ENCODE results near the gene DGKH.
"Not testable (repeated sequence)": the region's sequence is repeated elsewhere in the genome, so short reads cannot be mapped to it uniquely, and the experiment has no call there.

Gene DGKH

DNA sequence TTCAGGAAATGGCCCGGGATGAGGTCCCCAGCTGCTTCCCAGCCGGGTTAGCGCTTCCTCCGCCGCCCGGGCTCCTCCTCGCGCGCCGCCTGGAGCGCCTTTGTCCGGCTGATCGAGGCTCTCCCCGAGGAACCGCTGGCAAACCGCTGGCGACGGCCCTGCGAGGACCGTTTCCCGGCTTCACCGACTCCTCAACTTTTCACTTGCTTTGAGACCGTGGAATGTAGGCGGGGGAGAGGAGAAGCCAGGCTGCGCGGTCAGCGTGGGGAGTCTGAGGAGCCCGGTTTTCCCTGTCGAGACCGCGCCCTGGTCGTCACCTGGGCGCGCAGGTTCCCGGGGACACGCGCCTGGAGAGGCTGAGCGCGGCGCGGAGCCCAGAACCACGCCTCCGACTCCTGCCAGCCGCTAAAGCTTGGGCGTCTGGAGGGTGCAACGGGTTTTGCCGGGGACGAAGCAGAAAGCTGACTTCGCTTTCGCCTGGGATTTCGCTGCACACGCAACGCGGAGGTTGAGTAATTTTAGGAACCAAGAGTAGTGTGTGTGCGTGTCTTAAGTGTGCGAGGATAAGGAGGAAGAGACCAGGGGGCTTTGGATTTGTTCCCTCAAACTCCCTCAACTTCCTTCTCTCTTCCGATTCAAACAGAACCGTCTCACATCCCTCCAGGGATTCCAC lies 7.3 kb upstream of the DGKH start:
- DNase-seq (ENCODE audit: low spot score): peak; percentile 73

DNA sequence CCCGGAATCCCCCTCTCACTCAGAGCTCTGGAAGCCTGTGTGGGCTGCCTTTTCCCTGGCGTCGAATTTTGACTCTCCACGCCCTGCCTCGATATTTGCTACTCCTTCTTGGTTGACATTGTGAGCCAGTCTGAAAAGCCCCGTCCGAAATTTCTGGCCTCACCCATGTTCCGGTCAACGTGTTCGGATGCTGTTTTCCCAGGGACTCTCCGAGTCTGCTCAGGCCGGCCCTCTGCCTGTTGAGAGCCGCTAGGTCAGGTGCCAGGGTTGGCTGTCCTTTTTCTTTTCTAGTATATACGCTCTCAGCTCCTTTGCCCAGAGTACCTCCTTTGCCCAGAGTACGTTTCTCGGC lies 6.8 kb upstream of the DGKH start:
- peak; percentile 63 for DNase-seq (ENCODE audit: low spot score)

DNA sequence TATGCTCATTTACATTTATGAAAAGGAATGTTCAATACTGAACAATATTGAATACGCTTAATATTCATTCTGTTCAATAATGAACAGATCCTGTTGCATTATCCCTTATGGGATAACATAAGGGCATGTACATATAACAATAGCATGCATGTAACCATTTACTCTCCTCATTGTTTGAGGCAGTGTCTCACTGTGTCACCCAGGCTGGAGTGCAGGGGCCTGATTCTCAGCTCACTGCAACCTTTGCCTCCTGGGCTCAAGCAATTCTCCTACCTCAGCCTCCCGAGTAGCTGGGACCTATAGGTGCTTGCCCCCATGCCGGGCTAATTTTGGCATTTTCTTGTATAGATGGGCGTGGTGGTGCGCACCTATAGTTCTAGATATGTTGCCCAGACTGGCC lies 4.8 kb upstream of the DGKH start:
- no peak for DNase-seq (ENCODE audit: low spot score)

DNA sequence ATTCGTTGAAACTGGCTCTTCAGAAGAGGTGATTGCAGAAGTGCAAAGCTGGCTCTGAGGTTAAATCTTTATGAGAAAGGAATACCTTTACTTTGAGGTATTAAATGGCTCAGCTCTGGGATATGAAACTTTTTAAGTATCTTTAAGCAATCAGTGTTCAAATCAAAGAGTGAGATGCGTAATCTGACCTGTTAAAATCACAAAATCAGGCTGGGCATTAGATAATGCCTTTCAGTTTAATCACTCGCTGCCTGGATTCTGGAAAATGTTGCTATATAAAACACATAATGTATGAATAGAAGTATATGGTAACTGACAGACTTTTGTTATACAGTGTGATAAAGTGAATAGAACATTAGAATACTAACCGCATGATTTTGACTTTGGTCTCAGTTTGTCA lies 2.0 kb upstream of the DGKH start:
- DNase-seq (ENCODE audit: low spot score): no peak

DNA sequence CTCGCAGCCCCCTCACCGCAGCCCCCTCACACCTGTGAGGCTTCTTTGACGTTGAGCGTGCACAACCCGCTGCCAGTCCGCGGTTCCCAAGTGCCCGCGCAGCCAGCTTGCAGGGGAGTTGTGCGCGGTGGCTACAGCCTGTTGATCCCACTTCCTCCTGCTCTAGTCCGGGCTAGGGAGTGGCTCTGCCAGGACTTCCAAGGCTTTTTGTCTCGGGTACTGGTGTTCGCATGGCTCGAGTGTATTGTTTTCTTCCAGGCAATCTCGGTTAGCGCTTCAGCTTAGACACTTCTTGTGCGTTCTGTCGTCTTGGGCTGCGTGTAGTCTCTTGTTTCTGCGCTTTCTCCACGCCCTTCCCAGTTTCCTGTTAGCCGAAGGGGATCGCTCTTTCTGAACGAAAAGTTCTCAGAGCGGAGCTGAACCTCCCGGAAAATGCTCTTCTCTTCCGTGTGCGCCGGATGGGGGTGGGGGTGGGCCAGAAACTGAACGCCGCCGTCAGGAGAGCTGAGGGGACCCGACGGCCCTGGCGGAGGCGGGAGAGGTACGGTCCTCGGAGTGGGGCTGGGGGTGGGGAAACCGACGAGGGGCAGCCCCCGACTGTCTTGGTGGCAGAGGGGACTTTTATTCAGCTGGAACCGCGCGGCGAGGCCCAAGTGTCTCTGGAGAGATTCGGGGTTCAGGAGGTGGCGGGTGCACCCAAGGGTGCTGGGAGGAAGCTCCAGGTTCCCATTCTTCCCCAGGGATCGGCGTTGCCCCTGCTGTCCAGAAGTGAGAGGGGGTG lies 697 bp upstream of the DGKH start:
- DNase-seq (ENCODE audit: low spot score): peak; percentile 68

DNA sequence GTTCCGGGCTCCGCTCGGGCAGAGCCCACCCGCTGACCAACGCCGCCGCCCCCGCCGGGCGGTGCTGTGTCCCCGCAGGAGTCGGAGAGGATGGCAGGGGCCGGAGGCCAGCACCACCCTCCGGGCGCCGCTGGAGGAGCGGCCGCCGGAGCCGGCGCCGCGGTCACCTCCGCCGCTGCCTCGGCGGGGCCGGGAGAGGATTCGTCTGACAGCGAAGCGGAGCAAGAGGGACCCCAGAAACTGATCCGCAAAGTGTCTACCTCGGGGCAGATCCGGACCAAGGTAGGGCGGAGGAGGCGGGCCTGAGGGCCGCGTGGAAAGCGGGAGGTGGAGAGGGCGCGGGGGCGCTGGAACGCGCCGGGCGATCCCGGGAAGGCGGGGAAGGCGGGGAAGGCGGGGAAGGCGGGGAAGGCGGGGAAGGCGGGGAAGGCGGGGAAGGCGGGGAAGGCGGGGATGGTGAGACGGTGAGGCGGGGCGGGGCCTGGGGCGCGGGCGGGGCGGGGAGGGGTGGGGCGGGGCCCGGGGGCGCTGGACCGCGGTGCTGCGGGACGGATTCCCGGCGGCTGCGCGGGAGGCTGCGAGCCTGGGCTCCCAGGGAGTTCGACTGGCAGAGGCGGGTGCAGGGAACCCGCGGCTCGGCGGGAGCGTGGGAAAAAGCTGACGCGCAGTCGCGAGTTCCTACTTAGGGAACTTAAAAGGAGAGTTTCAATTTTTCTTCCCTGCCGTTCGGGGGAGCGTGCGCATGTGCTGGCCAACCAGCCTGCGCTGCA lies 421 bp downstream of the DGKH start:
- DNase-seq (ENCODE audit: low spot score): peak; percentile 83

DNA sequence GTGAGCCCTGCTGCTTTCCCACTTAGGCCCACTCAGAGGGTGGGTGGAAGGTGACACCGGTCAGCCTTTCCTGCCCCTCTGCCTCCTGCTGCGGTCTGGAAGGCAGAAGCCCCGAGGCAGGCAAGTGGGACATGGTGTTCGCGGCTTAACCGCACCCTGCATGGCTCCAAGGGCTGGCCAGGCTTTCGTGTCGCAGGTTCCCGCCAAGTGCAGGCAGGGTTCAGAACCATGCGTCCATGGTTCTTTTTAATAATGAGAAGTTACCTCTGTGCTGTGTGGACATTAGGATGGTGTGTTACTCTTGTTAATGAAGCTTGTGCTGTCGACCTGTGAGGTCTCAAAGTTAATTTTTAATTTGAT lies 986 bp downstream of the DGKH start:
- no peak for DNase-seq (ENCODE audit: low spot score)

DNA sequence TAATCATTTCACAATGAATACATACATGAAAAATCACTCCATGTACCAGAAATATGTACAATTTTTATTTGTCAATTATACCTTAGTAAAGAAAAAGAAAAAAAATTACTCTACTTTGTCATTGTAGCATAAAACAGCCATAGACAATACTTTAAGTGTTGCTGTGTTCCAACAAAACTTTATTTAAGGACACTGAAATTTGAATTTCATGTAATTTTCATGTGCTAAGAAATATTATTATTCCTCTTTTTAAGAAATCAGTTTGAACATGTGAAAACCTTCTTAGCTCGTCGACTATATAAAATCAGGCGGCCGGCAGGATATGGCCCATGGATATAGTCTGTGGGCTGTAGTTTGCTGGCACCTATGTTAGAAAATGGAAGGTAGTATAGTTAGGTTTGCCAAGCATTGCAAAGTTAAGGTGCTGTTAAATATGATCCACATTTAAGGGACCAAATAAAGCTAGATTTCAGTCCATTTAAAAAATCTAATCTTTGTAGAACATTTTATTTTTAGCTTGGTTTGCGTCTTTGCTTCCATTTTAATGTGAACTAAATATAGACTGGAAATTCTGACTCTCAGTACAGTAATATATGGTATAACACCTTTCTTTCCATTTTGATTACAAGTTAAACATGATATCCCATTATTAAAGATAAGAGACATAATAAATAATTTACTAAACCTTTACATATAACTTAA lies 6.5 kb downstream of the DGKH start:
- DNase-seq (ENCODE audit: low spot score): no peak

DNA sequence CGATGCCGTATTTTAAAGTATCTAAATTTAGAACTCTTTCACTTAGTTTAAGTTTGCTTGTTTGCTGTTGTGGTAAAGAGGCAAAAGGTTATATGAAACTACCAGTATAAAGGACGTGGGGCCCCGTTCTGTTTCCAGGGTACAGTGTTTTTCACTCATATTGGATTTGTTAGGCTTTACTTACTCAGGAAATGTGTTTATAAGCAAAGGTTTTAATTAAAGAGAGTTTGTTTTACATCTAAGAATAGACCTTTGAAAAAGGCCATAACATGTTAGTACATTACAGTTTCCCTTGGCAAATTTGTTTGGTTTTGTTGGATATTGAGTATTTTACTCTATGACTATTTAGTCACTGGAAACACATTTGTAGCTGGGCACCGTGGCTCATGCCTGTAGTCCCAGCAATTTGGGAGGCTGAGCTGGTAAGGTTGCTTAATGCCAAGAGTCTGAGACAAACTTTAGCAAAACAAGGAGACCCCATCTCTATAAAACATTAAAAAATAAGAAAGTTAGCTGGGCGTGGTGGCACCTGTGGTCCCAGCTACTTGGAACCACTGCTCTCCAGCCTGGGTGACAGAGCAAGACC lies 7.1 kb downstream of the DGKH start:
- DNase-seq (ENCODE audit: low spot score): no peak

DNA sequence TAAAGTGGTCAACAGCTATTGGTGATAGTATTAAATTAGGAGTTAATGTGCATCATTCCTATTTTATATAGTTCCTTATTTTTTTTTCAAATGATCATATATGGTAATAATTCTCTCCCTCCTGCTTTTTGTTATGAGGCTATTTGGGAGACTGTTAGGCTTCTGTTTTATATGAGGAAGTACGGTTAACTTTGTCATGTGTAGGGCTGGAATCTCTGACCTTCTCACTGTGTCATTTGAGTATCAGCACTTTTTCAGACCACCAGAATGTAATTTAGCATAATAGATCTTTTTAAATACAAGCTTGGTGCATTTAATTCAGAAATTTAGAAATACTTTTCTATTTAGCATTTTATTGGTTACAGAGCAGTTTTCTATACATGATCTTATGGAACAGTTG lies 7.7 kb downstream of the DGKH start:
- DNase-seq (ENCODE audit: low spot score): no peak

DNA sequence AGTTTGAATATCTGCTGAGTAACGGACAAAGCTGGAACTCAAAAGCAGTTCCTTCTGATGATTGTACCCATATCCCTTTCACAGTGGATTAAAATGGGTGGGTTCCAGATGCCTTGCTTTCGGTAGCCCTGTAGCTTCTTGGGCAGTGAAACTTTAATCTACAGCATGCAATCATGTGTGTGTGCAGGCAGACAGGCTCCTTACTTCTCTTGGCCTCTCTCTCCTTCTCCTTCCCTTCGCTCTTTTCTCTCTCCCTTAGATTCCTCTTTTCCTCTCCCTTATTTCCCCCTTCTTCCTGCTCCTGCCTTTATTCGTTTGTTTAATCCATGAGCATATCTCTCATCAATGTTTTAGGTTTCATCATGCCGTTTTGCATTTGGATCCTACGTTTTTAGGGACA lies 8.1 kb downstream of the DGKH start:
- DNase-seq (ENCODE audit: low spot score): no peak

DNA sequence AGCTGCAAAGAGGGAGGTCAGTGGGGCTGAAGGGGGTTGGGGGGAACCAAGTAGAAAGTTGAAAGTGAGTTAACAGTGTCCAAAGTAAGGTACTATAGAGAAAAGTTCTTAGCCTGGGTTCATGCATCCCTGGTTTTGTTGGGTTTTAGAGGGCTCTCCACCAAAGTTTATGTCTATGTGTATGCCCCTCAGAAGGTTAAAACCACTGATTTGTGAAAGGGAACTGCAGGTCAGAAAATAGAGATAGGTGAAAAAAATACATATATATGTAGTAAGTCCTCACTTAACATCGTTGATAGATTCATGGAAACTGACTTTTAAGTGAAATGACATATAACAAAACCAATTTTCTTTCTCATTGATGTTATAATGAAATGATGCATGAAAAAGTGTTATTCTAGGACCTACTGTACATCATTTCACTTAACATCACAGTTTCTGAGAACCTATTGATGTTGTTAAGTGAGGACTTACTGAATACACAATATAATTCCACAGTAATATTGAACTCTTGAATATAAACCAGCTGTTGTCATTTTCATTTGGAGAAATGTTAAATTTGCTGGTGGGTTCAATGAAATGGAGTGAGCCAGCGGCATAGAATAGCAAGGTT lies 9.6 kb downstream of the DGKH start:
- no peak for DNase-seq (ENCODE audit: low spot score)

DNA sequence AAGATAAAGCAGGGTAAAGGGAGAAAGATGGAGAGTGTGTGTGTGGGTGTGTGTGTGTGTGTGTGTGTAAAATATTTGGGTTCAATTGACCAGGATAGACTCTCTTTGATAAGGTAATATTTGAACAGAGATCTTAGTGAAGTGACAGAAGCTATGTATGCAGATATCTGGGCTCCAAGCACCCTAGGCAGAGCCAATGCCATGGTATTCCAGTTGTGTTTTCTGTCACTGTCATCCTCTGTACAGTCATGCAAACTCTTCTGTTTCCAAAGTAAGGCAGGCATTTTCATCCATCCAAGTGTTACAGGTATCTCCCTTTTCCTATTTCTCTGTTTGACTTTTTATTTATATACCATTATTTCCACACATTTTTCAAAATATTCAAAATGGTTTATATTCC lies 13.5 kb downstream of the DGKH start:
- DNase-seq (ENCODE audit: low spot score): no peak

DNA sequence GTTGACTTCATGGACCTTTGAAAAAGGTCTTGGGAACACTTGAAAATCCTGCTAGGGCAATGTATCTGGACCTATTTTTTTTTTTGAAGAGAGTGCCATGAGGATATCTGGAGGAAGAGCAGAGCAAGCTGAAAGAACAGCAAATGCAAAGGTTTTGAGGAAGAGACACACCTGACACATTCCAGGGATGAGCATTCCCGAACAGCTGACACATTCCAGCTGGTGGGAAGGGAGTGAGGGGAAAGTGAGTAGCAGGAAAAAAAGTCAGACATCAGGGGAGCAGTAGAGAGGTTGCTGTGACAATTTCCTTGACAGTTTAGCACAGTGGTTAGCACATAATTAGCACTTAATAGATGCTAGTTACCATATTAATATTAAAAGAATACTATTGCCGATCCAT lies 14.7 kb downstream of the DGKH start:
- no peak for DNase-seq (ENCODE audit: low spot score)

DNA sequence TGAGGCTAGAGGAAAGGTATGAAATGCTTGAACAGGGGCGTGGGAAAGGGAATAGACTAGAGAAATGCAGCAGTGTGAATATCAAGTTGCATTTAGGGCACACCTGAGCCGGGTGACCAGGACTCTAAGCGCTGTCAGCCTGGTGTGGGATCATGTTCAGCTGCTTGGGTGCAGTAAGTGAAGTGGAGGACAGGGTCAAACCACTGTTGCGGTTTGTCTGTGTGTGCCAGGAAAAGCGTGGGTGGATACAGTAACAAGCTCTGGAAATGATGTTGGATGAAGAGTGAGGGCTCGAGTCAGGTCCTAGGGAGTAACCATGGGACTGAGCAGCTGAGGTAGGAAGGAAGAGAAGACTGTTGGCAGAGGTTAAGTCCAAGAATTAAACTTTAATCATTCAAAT lies 15.8 kb downstream of the DGKH start:
- DNase-seq (ENCODE audit: low spot score): no peak

DNA sequence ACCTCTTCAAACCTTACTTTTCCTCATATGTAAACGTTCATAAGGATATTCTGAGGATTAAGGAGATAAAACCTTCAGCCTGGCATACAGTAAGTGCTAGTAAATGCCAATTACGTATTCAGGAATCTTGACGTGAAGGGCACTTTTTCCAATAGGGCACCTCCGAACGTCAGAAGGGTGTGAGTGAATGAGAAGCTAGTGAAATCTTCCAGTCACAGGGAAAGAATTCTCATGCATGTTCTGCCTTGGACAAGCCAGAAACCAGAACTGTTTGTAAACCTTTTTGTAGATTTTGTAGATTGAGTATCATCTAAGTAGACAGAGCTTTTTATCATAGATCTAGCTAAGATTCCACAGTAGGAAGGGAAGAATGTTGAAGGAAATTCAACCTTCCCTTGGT lies 16.5 kb downstream of the DGKH start:
- DNase-seq (ENCODE audit: low spot score): no peak

DNA sequence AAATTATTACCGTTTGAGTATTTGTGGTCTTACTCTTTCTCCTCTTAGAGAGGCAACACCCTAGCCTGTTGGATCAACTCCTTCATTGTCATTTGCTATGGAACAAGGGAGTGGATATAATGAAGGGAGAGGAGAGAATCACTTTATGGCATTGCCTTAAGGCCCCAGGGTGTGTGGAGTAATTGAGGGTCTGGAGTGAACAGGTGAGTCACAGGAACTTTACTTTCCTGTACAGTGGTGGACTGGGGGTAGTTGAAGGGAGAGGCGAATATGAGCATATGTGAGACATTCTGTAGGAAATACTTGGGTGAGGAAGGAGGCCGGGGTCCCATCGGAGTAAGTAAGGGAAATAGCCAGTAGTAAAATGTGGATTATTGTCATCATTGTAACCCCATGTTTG lies 17.0 kb downstream of the DGKH start:
- DNase-seq (ENCODE audit: low spot score): no peak

DNA sequence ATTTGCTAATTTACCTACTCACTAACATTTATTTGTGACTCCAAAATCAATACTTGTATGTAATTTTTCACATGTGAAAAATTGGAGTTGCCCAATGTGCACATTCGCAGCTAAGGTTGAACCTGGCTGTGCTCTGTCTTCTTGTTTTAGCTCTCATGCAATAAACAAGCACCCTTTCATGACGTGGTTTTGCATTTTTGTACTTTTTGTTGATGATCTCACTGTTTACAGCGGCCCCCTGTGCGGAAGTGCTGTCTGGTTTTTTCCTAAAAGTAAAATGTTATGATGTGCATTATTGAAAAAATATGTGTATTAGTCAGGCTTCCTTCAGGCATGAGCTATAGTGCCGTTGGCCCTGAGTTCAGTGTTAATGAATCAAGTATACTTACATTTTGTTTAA lies 18.1 kb downstream of the DGKH start:
- DNase-seq (ENCODE audit: low spot score): no peak

DNA sequence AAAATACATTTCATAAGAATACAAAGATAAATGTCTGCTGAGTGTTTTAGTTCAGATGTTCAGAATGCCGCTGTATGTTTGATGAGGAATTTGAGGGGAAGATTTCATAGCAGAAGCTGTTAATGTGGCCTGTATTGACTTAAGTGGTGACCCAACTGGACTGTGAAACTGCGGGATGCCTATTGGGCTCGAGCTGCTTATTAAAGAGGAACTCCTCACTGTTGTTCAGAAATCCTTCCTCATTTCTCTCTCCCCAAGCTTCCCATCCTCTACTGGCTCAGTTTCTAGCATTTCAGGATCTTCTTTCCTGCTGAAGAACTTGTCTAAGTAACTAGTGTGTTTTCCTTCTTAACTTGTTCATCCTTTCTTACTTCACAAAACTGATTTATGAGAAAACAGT lies 20.4 kb downstream of the DGKH start:
- DNase-seq (ENCODE audit: low spot score): no peak

DNA sequence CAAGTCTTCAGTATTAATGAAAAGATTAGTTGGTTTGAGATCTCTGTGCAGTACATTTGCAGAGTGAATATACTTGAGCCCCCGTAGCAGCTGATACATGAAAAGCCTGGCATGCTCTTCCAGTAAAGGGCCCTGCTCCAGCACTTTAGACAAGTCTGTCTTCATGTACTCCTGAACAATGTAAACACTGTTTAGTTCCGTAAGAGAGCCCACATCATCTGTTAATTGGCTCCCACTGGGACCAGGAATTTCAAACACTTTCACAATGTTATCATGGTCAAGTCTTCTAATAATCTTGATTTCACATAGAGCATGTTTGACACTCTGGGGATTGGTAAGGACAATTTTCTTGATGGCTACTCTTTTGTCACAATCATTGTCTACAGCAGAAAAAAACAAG lies 22.2 kb downstream of the DGKH start:
- DNase-seq (ENCODE audit: low spot score): not testable (repeated sequence)

DNA sequence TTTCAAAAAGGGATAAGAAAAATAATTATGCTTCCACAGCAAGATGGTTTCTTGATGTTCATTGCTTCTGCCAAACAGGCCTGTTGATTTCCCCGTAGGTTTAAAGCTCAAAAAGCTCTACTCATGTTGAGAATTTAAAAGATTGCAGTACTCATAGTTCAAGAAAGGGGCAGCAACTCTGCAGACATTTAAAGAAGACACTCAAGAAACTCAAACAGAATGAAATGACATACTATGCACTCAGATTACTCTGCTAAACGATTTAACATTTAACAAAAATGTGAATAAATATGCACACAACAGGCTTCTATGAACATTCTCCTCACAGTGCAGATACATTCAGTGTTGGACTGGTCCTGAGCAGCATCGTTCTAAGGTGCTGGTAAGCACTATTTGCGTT lies 22.7 kb downstream of the DGKH start:
- not testable (repeated sequence) for DNase-seq (ENCODE audit: low spot score)

Measured in ecto neural progenitor cell (in vitro differentiated cells).